ENCODE data around the gene CAMK2G. TPM values are rescaled to one million over a fixed set of nuclear protein-coding genes. Genes with fewer than 3 reads are reported as not detected.

The CAMK2G gene
- total RNA-seq (2014; rRNA removed; shearing (Covaris generic)) = 32.8 and 34.1 TPM in 2 replicates
- polyA plus RNA-seq (2016; fragmentation: Nextera tagmentation; extraction: Ambion mirVana) = 30.1 and 30.6 TPM in 2 replicates
- long read RNA-seq, partial matches to known transcripts = 3 of 21 reads
- long read RNA-seq, other reads (novel, unspliced or antisense) = 15 of 21 reads

DNA sequence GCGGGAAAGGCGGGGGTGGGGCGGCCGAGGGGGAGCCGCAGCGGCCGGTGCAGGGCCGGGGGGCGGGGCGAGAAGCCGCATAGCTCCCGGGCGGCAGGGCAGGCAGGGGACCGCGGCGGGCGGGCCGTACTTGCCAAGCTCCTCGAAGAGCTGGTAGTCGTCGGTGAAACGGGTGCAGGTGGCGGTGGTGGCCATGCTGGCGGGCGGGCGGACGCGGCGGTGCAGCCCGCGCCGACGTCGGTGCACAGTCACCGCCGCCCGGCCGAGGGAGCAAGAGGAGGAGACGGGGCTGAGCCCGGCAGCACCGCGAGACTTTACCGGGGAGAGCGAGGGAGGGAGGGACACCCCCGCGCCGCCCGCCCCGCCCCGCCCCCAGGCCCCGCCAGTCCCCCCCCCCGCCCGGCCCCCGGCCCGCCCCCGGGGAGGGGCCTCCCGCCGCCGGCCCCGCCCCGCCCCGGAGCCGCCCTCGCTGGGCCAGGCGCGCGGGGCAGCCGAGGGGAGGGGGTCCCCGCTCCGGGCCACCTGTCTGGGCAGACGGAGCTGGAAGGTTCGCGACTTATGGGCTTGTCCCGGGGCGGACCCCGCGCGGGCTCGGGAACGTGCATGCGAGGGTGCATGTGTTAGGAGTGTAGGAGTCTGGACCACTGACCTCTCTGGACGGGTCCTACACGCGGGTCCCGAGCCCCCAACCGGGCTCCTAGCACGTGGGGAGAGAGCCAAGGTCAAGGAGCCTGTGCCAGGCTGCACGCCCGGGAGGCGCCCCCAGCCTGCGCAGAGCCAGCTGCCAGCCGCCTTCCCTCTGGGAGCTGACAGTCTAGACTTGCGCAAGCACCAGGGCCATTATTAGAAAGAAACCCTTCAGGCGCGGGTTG, at the start of gene CAMK2G:
Gene CAMK2G (minus strand): TSS at position 289 of the 872 bp plus-strand sequence. CDS start 94 bp downstream, at position 195.
- ATAC-seq (peak; percentile 69), DNase-seq (ENCODE audit: low spot score) (peak; percentile 86)
- H3K27me3 ChIP-seq (ENCODE audit: insufficient read depth) = peaks cover 7% of the 10 kb centered on the region; the same call in 1 of the 2 replicates
- peak within 1 kb of the TSS; percentile 96 for H2AFZ ChIP-seq
- peak within 1 kb of the TSS; percentile 75 for H3K4me3 ChIP-seq
- Mint-ChIP-seq H3K27me3 (ENCODE audit: insufficient read depth, low read depth, poor library complexity) (peaks cover 16% of the 10 kb centered on the region), H3K27ac (no peak within 1 kb of the TSS), H3K36me3 (ENCODE audit: low read depth) (peaks cover 31% of the 10 kb centered on the region), H3K4me3 (peak within 1 kb of the TSS; percentile 81), H3K4me1 (peaks cover 34% of the 10 kb centered on the region), H3K9me3 (no peaks in the 10 kb centered on the region)
- H4K20me1 ChIP-seq (replicated peaks; ENCODE audit: insufficient read depth) = peaks cover 31% of the 10 kb centered on the region; the same call in 1 of the 2 replicates
- peak within 1 kb of the TSS; percentile 92 for H3K4me2 ChIP-seq
- H3K4me1 ChIP-seq (ENCODE audit: insufficient read depth) = peaks cover 4% of the 10 kb centered on the region
- H3F3A ChIP-seq (replicated peaks; ENCODE audit: low read depth) = peaks cover 13% of the 10 kb centered on the region; the same call in 1 of the 2 replicates
- H3K9me2 ChIP-seq (ENCODE audit: insufficient read depth) = no peaks in the 10 kb centered on the region
- TF ChIP-seq JUNB (IDR thresholded peaks at IDR 0.05; ENCODE audit: unreplicated experiment) (no peak), CREB1 (CRISPR knock-in tag; IDR thresholded peaks at IDR 0.05; ENCODE audit: low read depth) (no peak), CTCF (conservative IDR thresholded peaks at IDR 0.05; ENCODE audit: low read depth in 2 of 2) (no peak), ZNF331 (CRISPR knock-in tag; IDR thresholded peaks at IDR 0.05; ENCODE audit: low read depth) (no peak), EZH2 (IDR thresholded peaks at IDR 0.05; ENCODE audit: low read depth, unreplicated experiment) (no peak), POLR2AphosphoS5 (IDR thresholded peaks at IDR 0.05; ENCODE audit: low read depth) (peak; percentile 57)
- TF ChIP-seq, protein P1, sequence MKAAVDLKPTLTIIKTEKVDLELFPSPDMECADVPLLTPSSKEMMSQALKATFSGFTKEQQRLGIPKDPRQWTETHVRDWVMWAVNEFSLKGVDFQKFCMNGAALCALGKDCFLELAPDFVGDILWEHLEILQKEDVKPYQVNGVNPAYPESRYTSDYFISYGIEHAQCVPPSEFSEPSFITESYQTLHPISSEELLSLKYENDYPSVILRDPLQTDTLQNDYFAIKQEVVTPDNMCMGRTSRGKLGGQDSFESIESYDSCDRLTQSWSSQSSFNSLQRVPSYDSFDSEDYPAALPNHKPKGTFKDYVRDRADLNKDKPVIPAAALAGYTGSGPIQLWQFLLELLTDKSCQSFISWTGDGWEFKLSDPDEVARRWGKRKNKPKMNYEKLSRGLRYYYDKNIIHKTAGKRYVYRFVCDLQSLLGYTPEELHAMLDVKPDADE (IDR thresholded peaks at IDR 0.05) = no peak
- H3K79me2 ChIP-seq (replicated peaks; ENCODE audit: insufficient read depth) = peaks cover 34% of the 10 kb centered on the region
- no peak within 1 kb of the TSS for H3K27ac ChIP-seq (ENCODE audit: low read depth)
- H3K36me3 ChIP-seq (ENCODE audit: insufficient read depth) = no peaks in the 10 kb centered on the region

DNA sequence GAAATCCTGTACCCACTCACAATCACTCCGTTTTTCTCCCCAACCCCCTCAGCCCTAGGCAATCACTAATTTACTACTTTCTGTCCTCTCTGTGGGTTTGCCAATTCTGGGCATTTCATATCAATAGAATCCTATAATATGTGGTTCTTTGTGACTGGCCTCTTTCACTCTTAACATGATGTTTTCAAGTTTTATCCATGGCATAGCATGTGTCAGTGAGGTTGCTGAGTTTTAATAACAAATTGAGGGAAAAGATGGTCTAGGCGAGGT, 48.4 kb upstream of the CAMK2G start:
- DNase-seq (ENCODE audit: low spot score) = no peak
- Histone ChIP-seq H3K4me2 (no peak overlapping the region), H3K9me2 (ENCODE audit: insufficient read depth) (peaks cover 13% of the 10 kb centered on the region), H2AFZ (no peak overlapping the region), H3K79me2 (replicated peaks; ENCODE audit: insufficient read depth) (no peaks in the 10 kb centered on the region), H3K27me3 (ENCODE audit: insufficient read depth) (no peaks in the 10 kb centered on the region), H4K20me1 (replicated peaks; ENCODE audit: insufficient read depth) (no peaks in the 10 kb centered on the region), H3F3A (replicated peaks; ENCODE audit: low read depth) (peaks cover 2% of the 10 kb centered on the region; the same call in 1 of the 2 replicates), H3K4me1 (ENCODE audit: insufficient read depth) (peaks cover 15% of the 10 kb centered on the region), H3K4me3 (no peak overlapping the region), H3K27ac (ENCODE audit: low read depth) (no peak overlapping the region), H3K36me3 (ENCODE audit: insufficient read depth) (no peaks in the 10 kb centered on the region)
- no peak overlapping the region for H3K27ac Mint-ChIP-seq
- no peaks in the 10 kb centered on the region; the same call in 2 of the 3 replicates for H3K36me3 Mint-ChIP-seq (ENCODE audit: low read depth)
- TF ChIP-seq NANOG (IDR thresholded peaks at IDR 0.05; ENCODE audit: borderline replicate concordance) (no peak), STAT1 (IDR thresholded peaks at IDR 0.05; ENCODE audit: unreplicated experiment) (no peak), ZNF331 (CRISPR knock-in tag; IDR thresholded peaks at IDR 0.05; ENCODE audit: low read depth) (no peak), POLR2AphosphoS5 (IDR thresholded peaks at IDR 0.05; ENCODE audit: low read depth) (no peak), EZH2phosphoT487 (IDR thresholded peaks at IDR 0.05; ENCODE audit: unreplicated experiment) (no peak), ZNF114 (CRISPR knock-in tag; IDR thresholded peaks at IDR 0.05) (no peak), CREB1 (CRISPR knock-in tag; IDR thresholded peaks at IDR 0.05; ENCODE audit: low read depth) (no peak), EZH2 (IDR thresholded peaks at IDR 0.05; ENCODE audit: low read depth, unreplicated experiment) (no peak)
- TF ChIP-seq, protein P2, sequence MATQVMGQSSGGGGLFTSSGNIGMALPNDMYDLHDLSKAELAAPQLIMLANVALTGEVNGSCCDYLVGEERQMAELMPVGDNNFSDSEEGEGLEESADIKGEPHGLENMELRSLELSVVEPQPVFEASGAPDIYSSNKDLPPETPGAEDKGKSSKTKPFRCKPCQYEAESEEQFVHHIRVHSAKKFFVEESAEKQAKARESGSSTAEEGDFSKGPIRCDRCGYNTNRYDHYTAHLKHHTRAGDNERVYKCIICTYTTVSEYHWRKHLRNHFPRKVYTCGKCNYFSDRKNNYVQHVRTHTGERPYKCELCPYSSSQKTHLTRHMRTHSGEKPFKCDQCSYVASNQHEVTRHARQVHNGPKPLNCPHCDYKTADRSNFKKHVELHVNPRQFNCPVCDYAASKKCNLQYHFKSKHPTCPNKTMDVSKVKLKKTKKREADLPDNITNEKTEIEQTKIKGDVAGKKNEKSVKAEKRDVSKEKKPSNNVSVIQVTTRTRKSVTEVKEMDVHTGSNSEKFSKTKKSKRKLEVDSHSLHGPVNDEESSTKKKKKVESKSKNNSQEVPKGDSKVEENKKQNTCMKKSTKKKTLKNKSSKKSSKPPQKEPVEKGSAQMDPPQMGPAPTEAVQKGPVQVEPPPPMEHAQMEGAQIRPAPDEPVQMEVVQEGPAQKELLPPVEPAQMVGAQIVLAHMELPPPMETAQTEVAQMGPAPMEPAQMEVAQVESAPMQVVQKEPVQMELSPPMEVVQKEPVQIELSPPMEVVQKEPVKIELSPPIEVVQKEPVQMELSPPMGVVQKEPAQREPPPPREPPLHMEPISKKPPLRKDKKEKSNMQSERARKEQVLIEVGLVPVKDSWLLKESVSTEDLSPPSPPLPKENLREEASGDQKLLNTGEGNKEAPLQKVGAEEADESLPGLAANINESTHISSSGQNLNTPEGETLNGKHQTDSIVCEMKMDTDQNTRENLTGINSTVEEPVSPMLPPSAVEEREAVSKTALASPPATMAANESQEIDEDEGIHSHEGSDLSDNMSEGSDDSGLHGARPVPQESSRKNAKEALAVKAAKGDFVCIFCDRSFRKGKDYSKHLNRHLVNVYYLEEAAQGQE (IDR thresholded peaks at IDR 0.05; ENCODE audit: unreplicated experiment) = no peak
- H3K27me3 Mint-ChIP-seq (ENCODE audit: insufficient read depth, low read depth, poor library complexity) = peaks cover 10% of the 10 kb centered on the region
- H3K9me3 Mint-ChIP-seq = no peaks in the 10 kb centered on the region
- peaks cover 24% of the 10 kb centered on the region for H3K4me1 Mint-ChIP-seq
- H3K4me3 Mint-ChIP-seq = no peak overlapping the region
- ATAC-seq = no peak

Data from GM23338 (cell line).